Stimulated activated CD8-positive, alpha-beta memory T cell treated with anti-CD3 and anti-CD28 coated beads, Interleukin-2, amount 100 ng/mL, for 1 hour (primary cell): ENCODE measurements around the gene CTXND1.
A peak's percentile ranks its signal among the peaks of the same experiment; 100 is the strongest.

Experiments
- DNase-seq, 2 donors: peaks; one replicate each; pipeline ENCODE4 v3.0.0-alpha.2; 2020; ENCODE audit warnings: low read depth in 2 of 2

Gene CTXND1

GRCh38 chr15:80183306-80183705 is 68.7 kb downstream of the CTXND1 start:
- no peak for DNase-seq

DNA sequence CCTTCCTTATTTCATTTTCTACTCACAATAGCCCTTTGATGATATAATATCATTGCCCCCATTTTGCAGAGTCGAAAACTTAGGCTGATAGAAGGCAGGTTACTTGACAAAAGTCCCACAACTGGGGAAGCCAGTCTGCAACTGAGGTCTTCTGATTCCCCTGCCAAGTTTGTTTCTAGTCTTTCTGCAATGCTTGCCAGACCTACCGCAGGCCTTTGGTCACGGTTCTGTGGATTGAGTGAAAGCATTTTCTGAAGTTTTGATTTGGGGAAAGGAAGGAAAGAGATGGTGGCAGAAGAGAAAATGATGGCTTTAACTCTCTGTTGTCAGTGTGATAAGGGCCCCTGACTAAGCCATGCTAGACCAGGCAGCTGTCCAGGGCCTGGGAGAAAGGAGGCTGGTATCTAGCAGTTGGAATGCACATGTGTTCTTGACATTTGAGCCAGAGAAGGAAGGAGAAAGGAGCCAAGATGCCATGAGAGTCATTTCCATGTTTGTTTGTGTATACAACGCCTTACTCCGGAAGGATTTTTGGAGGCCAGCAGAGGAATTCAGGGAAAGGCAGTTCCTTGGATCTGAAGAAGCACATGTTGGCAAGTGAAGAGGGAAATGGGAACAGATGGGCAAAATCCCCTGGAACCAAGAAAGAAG is 69.3 kb downstream of the CTXND1 start:
- DNase-seq, result no peak

DNA sequence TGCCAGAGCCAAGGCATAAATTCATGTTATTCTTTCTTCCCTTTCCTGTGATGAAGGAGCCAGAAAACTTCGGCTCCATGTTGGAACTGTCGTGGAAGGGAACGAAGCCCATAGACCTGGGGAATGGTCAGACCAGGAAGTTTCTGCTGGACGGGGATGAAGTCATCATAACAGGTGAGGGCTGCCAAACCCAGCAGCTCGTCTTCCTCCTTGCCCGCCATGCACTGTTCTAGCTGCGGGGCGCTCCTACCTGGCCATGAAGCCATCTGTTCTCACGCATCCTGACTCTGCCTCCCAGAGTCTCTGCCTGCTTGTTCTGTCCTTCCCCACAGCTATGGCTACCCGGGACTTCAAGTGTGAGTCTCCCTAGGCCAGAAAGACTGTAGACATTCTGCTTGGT is 71.0 kb downstream of the CTXND1 start:
- DNase-seq, result no peak

DNA sequence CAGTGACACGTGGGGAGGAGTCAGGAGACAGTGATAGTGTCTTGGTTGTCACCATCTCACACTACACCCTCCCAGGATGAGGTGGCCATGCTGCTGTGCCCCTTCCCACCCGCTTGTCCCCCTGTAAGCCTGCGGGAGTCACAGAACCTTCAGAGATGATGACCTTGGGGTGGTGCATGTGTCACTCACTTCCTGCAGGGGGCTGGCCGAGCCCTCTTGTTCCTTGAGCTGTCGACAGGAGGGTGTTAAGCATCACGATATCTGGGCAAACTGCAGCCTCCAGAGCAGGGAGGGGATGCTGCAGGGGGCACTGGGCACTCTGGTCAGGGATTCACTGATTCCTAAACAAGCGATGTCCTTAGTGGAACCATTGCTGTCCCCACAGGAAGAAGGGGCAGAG is 71.5 kb downstream of the CTXND1 start:
- DNase-seq, result no peak

DNA sequence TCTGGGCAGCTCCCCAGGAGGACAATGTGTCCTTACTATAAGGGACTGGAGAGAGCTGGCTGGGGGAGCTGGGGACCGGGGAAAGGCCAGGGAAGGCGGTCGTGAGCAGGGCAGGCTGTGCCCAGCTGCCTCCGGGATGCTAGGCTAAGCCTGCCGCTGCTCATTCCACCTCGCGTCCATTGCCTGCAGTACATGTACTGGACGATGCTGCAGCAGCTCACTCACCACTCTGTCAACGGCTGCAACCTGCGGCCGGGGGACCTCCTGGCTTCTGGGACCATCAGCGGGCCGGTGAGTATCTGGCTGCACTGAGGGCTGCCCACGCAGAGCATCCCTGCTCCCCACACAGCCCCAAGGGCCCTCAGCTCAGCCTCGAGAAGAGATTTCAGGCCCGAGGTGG is 72.1 kb downstream of the CTXND1 start:
- no peak for DNase-seq

DNA sequence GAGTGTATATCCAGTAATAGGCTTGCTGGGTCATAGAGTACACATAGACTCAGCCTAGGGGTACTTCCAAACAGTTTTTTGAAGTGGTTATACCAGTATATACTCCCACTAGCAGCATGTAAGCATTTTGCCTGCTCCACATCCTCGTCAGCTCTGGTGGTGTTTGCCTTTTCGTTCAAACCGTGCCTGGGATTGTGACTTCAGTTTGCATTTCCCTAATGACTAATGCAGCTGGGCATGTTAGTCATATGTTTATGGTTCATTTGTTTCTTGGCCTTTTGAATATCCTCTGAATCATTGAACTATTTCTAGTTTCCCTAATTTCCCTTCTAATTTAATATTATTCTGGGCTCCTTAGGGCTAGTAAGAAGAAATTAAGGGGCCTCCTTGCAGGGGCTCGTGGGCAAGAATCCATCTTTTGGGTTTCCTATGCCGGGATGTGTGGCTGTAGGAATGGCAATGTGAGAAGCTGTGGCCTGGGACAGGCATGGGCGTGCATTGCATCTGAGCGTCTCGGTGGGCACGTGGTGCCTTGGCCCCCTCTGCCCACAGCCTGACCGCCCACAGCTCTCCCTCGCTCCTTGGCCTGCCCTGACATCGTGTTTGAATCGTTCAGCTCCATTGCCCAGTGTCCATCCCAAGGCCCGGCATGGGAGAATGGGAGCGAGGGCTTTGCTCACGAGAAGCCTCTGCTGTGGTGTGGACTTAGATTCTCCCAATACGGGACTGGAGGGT is 72.8 kb downstream of the CTXND1 start:
- DNase-seq, result no peak

GRCh38 chr15:80177156-80177555 is 74.9 kb downstream of the CTXND1 start:
- DNase-seq, result no peak

DNA sequence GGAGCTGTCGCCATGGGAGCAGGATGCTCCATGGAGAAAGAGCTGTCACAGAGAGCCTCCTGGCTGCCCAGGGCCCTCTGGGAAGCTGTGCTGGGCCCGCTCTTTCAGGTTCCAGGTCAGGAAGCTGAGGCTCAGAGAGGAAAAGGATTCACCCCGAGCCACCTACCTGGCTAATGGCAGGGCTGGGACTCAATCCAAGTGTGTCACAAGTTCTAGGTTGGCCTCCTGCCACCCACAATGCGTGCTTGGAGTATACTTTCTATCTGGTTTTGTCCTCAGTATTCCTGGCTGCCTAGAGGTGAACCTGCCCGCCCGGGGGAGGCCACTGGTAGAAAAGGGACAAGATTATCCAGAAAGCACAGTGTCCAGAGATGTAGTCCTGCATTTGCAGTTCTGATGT is 75.6 kb downstream of the CTXND1 start:
- no peak for DNase-seq

DNA sequence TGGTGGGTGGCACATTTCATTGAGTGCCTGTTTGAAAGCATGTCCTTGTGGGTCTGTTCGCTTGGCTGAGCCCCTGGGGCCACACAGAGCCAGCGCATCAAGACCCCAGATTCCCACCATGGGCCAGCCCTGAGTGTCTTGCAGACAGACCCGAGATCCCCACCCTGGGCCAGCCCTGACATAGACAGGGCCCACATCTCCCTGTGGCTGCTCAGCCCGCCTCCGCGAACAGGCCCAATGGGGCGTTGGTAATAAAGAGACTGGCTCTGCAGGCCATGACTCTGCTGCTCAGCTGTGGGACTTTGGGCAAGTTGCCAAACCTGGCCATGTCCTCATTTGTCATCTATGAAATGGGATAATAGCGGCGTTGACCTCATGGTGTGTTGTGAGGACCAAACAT is 76.6 kb downstream of the CTXND1 start:
- no peak for DNase-seq

- no peak for DNase-seq
Observed at GRCh38 chr15:80174017-80174746, 77.8 kb downstream of the CTXND1 start.

GRCh38 chr15:80173022-80173759 is 78.8 kb downstream of the CTXND1 start:
- peak; percentile 27 to 52 for DNase-seq

- no peak for DNase-seq
Observed at GRCh38 chr15:80172401-80172800, 79.6 kb downstream of the CTXND1 start.

GRCh38 chr15:80171787-80172186 is 80.2 kb downstream of the CTXND1 start:
- no peak for DNase-seq

DNA sequence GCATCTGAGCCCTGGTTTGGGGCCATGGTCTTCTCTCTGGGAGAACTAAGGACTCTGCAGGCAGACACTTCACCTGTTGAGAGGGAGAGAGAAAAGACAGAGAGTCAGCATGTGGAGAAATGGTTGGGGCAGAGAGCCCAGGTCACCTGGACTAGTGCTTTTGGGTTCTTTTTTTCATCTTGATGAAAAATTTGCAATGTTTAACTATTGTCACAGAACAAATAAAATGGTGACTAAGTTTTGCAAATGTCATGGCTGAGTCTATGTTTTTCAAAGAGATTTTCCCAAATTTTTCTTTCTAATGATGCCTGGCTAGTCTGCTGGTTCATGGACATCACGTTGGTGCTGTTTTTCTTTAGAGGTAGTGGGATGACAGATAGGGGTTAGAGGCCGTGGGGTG is 81.4 kb downstream of the CTXND1 start:
- DNase-seq, result no peak

DNA sequence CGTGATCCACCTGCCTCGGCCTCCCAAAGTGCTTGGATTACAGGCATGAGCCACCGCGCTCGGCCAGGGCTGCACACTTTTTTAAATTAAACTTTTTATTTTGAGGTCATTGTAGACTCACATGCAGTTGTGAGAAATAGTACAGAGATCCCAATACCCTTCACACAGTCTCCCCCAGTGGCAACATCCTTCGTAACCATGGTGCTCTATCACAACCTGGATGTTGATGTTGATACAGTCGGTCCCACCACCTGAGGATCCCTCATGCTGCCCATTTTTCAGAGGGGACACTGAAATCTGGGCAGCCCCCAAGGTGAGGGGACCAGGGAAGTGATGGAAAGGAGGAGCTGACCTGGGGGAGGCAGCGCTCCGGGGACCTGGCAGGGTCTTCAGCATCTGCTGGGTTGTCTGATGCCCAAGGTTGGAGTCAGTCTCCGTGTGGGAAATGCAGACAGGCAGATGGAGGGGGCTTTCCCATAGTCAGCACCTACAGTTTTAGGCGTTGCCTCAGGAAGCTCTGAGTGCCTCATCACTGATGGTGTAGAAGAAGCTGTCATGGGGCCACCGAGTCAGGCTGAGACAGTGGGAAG is 82.2 kb downstream of the CTXND1 start:
- DNase-seq, result no peak

DNA sequence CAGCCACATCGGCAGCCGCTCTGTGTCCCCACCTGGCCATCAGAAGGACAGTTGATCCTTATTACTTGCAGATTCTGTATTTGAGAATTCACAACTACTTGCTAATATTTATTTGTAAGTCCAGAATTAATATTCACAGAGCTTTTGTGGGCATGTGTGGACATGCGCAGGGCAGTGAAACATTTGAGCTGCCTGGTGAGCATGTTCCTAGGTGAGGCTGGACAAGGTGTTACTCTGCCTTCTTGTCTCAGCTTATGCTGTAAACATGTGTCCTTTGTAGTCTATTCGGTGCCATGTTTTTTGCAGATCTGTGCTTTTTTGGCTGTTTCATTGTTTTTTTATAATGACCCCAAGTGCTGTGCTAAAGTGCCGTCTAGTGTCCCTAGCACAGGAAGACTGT is 83.6 kb downstream of the CTXND1 start:
- DNase-seq, result no peak

DNA sequence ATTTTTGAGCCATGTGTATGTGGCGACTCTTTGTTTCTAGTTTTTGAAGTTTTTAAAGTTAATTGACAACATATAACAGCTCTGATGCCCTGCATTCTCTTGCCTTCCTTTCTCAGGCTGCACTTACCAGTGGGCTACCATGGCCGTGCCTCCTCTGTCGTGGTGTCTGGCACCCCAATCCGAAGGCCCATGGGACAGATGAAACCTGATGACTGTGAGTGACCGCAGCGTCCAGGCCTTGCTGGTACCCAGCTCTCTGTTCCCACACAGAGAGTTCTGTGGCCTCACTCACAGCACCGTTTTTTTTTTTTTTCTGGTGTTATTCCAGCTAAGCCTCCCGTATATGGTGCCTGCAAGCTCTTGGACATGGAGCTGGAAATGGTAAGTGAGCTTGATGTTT is 84.1 kb downstream of the CTXND1 start:
- no peak for DNase-seq

- no peak for DNase-seq
Observed at GRCh38 chr15:80163897-80164296, 88.1 kb downstream of the CTXND1 start.

DNA sequence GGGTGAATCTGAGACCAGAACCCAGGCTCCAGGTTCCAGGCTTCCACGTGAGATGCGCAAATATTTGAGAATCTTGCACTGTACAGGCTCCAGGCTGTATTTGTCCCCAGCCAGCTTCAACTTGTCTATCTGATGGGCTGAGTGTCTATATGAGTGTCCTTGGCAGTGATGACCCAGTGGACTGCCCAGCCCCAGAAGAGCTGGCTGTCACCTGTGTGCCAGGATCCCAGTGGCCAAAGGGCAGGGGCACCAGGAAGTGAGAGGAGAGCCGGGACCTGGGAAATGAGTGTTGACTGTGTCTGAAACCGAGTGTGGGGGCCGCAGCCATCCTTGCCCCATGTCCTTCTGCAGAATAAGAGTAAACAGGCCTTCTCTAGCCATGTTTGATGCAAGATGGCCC is 88.8 kb downstream of the CTXND1 start:
- no peak for DNase-seq

GRCh38 chr15:80162059-80162554 is 89.9 kb downstream of the CTXND1 start:
- no peak for DNase-seq

DNA sequence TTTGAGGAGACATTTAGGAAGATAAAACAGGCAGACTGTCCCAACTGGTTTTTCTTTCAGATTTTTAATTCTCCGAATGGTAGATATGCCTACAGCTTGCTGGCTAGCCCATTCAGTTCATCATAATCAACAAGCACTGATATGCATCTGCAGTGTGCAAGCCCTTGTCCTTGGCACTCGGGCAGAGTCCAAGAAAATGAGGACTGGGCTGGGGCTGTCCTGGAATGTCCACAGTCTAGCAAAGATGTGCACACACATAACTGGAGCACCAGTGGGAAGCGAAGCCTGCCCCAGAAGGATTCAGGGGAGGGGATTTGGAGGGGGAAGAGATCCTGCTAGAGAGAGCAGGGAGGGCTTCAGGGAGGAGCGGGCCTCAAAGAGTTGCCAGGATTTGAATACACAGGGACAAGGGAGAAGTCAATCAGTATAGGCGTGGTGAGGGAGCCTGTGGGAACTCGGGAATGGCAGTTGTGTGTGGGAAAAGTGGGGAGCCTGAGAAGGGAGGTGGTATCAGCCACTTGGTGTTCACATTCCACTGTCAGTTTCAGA is 90.5 kb downstream of the CTXND1 start:
- no peak for DNase-seq
